HL-60 (cell line): ENCODE measurements around the gene FOXL2NB.

Source experiments
- DNase-seq, 2 experiments: peaks; one replicate each; pipeline ENCODE4 v3.0.0-alpha.2; 2010 to 2020; ENCODE audit warnings: low read depth in 1 of 2, low spot score in 1 of 2
- H3K27ac ChIP-seq: fragments of 250-450 bp; sonication (Bioruptor Pico); replicated peaks from 2 replicates; pipeline ENCODE4 v1.5.1; 2020; ENCODE audit warnings: mild to moderate bottlenecking, moderate library complexity
- H3K27me3 ChIP-seq: fragments of 250-450 bp; sonication (Bioruptor Pico); 2 replicates; pipeline ENCODE4 v1.5.1; 2021; ENCODE audit warnings: mild to moderate bottlenecking, moderate library complexity; ENCODE audit not compliant: insufficient read depth, poor library complexity, severe bottlenecking
- H3K4me3 ChIP-seq: replicated peaks from 2 replicates; pipeline ENCODE4 v1.5.1; 2011; ENCODE audit warnings: mild to moderate bottlenecking, control low read depth, low read length; ENCODE audit not compliant: insufficient read depth
- GABPA ChIP-seq: IDR thresholded peaks from 2 replicates; pipeline ENCODE4 v1.6.1; 2012; ENCODE audit warnings: low read depth
- POLR2AphosphoS5 ChIP-seq: IDR thresholded peaks from 2 replicates; pipeline ENCODE4 v1.6.1; 2012; ENCODE audit warnings: low read depth
- SPI1 ChIP-seq: IDR thresholded peaks from 2 replicates; pipeline ENCODE4 v1.6.1; 2012; ENCODE audit warnings: low read depth, mild to moderate bottlenecking, borderline replicate concordance
- TF ChIP-seq, protein P1 (sequence below): IDR thresholded peaks from 2 replicates; pipeline ENCODE4 v1.6.1; 2012; ENCODE audit warnings: low read depth; ENCODE audit not compliant: insufficient replicate concordance
- TF ChIP-seq, protein P2 (sequence below): IDR thresholded peaks from one replicate; pipeline ENCODE4 v1.5.1; 2011; ENCODE audit warnings: low read length, control low read depth, inconsistent platforms; ENCODE audit not compliant: insufficient read depth

FOXL2NB gene

DNA sequence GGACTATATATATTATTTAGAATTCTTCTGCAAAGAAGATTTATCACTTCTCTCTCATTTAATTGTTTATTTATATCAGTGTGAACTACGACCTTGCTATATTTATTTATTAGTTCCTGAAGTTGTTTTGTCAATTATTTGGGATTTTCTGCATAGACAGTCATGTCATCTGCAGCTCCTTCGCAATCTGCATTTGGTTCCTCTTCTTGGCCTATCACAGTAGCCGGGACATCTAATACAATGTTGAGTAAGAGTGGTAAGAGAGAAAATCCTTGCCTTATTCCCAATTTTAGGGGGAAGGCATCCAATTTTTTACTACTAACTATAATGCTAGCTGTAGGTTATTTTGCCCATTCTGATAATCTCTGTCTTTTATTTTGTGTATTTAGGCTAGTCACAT is 39.5 kb upstream of the FOXL2NB start:
- Histone ChIP-seq H3K27ac (peak overlapping the region; percentile 76), H3K4me3 (no peak overlapping the region), H3K27me3 (no peaks in the 10 kb centered on the region)
- TF ChIP-seq GABPA, result no peak
- TF ChIP-seq, protein P1, sequence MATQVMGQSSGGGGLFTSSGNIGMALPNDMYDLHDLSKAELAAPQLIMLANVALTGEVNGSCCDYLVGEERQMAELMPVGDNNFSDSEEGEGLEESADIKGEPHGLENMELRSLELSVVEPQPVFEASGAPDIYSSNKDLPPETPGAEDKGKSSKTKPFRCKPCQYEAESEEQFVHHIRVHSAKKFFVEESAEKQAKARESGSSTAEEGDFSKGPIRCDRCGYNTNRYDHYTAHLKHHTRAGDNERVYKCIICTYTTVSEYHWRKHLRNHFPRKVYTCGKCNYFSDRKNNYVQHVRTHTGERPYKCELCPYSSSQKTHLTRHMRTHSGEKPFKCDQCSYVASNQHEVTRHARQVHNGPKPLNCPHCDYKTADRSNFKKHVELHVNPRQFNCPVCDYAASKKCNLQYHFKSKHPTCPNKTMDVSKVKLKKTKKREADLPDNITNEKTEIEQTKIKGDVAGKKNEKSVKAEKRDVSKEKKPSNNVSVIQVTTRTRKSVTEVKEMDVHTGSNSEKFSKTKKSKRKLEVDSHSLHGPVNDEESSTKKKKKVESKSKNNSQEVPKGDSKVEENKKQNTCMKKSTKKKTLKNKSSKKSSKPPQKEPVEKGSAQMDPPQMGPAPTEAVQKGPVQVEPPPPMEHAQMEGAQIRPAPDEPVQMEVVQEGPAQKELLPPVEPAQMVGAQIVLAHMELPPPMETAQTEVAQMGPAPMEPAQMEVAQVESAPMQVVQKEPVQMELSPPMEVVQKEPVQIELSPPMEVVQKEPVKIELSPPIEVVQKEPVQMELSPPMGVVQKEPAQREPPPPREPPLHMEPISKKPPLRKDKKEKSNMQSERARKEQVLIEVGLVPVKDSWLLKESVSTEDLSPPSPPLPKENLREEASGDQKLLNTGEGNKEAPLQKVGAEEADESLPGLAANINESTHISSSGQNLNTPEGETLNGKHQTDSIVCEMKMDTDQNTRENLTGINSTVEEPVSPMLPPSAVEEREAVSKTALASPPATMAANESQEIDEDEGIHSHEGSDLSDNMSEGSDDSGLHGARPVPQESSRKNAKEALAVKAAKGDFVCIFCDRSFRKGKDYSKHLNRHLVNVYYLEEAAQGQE, result no peak
- TF ChIP-seq POLR2AphosphoS5, result no peak
- TF ChIP-seq, protein P2, sequence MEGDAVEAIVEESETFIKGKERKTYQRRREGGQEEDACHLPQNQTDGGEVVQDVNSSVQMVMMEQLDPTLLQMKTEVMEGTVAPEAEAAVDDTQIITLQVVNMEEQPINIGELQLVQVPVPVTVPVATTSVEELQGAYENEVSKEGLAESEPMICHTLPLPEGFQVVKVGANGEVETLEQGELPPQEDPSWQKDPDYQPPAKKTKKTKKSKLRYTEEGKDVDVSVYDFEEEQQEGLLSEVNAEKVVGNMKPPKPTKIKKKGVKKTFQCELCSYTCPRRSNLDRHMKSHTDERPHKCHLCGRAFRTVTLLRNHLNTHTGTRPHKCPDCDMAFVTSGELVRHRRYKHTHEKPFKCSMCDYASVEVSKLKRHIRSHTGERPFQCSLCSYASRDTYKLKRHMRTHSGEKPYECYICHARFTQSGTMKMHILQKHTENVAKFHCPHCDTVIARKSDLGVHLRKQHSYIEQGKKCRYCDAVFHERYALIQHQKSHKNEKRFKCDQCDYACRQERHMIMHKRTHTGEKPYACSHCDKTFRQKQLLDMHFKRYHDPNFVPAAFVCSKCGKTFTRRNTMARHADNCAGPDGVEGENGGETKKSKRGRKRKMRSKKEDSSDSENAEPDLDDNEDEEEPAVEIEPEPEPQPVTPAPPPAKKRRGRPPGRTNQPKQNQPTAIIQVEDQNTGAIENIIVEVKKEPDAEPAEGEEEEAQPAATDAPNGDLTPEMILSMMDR, result no peak
- no peak for TF ChIP-seq SPI1
- peak in 1 of 2 experiments; percentile 55 for DNase-seq

DNA sequence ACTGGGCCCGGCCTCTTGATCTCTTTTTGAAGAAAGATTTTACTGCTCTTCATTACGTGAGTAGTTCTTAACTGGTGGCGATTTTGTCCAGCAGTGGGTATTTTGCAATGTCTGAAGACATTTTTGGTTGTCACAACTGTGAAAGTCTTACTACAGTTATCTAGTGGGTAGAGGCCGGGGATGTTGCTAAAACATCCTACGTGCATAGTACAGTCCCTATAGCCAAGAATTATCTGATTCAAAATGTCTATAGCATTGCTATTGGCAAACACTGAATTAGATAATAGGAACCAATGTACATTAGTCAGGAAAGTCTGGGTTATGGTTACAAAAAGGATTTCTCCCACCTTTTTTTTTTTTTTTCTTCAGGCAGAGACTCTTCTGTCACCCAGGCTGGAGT is 38.2 kb upstream of the FOXL2NB start:
- no peaks in the 10 kb centered on the region for H3K27me3 ChIP-seq
- no peak overlapping the region for H3K4me3 ChIP-seq
- DNase-seq, result peak in 1 of 2 experiments; percentile 75
- TF ChIP-seq POLR2AphosphoS5 (no peak), SPI1 (no peak)
- TF ChIP-seq, protein P2, result no peak
- peak overlapping the region; percentile 76 for H3K27ac ChIP-seq

DNA sequence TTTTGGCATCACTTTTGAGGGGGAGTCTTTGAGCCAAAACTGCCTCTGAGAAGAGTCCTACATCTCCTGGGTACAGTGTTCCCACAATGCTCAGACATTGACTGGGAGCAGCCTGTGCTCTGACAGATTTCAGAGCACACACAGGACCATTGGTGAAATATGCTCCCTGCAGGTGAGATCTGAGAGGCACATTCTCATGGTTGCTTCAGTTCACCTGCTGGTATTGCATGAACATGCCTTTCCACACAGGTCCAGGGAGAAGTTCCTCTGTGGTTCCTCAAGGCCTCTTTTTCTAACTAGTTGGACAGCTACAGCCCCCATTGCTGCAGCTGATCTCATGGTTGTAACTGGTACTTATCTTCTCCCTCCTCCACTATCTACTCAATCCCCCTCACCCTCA is 37.1 kb upstream of the FOXL2NB start:
- TF ChIP-seq, protein P1, result peak; percentile 48
- TF ChIP-seq POLR2AphosphoS5, result no peak
- peak in 1 of 2 experiments; percentile 52 for DNase-seq
- Histone ChIP-seq H3K4me3 (no peak overlapping the region), H3K27ac (peak overlapping the region; percentile 76), H3K27me3 (no peaks in the 10 kb centered on the region)

DNA sequence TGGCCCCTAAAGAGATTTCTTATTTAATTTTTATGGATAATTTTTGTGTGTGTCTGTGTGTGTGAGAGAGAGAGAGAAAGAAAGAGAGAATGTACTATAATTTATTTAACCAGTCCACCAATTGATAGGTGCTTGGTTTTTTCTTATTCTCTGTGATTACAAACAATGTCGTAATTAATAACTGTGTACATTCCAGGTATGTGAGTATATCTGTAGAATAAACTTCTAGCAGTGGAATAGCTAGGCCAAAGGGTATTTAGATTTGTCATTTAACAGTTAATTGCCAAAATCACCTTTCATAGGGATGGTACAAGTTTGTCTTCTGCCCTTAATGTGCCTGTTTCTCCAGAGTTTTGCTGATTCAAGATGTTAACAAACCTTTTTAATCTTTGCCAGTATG is 35.4 kb upstream of the FOXL2NB start:
- no peaks in the 10 kb centered on the region for H3K27me3 ChIP-seq
- H3K27ac ChIP-seq, result no peak overlapping the region
- DNase-seq, result no peak
- no peak overlapping the region for H3K4me3 ChIP-seq
- no peak for TF ChIP-seq SPI1
- TF ChIP-seq, protein P1, result no peak
- TF ChIP-seq, protein P2, result no peak
- TF ChIP-seq GABPA, result no peak
- TF ChIP-seq POLR2AphosphoS5, result no peak
